ENCODE data around the gene CASZ1.

DNA sequence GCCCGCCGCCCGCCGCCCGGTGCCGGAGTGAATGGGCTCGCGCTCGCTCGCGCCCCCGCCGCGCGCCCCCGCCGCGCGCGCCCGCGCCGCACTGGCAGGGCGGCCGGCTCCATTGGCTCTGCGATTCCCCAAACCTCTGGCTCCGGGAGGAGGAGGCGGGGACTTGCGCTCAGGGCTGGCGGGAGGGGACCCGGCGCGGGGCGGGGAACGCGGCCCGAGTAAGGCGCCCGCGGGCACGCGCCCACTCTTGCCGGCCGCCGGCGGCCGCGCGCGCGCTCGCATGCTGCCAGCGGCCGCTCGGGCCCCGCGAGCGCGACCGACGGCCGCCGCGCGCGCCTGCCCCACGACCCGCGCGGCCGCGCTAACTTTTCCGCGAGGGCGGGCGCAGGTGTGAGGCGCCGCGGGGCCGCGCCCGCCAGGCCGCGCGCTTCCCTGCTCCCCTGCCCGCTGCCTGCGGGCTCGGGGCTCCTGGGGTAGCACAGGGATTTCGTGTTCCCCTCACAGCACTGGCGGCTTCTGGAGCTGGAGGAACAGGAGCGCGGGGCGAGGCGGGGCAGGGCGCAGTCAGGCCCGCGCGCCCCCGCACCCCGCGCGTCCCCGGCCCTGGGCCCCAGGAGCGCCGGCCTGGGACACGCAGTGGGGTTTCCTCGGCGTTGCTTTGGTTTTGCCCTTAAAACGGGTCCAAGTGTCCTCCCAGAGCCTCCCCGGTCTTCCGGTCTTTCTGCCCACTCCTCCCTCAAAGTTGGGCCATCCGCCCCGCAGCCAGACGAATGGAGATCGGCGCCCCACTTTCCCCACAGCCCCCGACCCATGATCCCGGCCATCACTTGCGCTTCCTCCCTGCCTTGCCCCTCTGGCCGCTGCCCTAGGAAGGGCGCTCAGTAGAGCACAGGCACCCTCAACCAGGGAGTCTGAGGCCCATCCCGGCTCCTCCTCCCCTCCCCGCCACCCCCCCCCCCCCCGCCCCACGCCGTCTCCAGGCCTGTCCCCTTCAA lies 101.5 kb downstream of the CASZ1 start:
- TF ChIP-seq, protein P1, sequence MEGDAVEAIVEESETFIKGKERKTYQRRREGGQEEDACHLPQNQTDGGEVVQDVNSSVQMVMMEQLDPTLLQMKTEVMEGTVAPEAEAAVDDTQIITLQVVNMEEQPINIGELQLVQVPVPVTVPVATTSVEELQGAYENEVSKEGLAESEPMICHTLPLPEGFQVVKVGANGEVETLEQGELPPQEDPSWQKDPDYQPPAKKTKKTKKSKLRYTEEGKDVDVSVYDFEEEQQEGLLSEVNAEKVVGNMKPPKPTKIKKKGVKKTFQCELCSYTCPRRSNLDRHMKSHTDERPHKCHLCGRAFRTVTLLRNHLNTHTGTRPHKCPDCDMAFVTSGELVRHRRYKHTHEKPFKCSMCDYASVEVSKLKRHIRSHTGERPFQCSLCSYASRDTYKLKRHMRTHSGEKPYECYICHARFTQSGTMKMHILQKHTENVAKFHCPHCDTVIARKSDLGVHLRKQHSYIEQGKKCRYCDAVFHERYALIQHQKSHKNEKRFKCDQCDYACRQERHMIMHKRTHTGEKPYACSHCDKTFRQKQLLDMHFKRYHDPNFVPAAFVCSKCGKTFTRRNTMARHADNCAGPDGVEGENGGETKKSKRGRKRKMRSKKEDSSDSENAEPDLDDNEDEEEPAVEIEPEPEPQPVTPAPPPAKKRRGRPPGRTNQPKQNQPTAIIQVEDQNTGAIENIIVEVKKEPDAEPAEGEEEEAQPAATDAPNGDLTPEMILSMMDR (IDR thresholded peaks at IDR 0.05) = no peak
- TF ChIP-seq POLR2AphosphoS5 (IDR thresholded peaks at IDR 0.05) (no peak), EP300 (IDR thresholded peaks at IDR 0.05) (no peak), POLR2A (IDR thresholded peaks at IDR 0.05) (no peak)
